IPS-NIHi11 (cell line): ENCODE measurements around the gene DUSP22.
"Not testable (repeated sequence)": the region's sequence is repeated elsewhere in the genome, so short reads cannot be mapped to it uniquely, and the experiment has no call there.

Experiments used
- DNase-seq: peaks from one replicate; pipeline ENCODE4 v3.0.0; 2012; ENCODE audit warnings: mixed read lengths, low spot score

Gene DUSP22, protein sequence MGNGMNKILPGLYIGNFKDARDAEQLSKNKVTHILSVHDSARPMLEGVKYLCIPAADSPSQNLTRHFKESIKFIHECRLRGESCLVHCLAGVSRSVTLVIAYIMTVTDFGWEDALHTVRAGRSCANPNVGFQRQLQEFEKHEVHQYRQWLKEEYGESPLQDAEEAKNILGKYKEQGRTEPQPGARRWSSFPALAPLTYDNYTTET

DNA sequence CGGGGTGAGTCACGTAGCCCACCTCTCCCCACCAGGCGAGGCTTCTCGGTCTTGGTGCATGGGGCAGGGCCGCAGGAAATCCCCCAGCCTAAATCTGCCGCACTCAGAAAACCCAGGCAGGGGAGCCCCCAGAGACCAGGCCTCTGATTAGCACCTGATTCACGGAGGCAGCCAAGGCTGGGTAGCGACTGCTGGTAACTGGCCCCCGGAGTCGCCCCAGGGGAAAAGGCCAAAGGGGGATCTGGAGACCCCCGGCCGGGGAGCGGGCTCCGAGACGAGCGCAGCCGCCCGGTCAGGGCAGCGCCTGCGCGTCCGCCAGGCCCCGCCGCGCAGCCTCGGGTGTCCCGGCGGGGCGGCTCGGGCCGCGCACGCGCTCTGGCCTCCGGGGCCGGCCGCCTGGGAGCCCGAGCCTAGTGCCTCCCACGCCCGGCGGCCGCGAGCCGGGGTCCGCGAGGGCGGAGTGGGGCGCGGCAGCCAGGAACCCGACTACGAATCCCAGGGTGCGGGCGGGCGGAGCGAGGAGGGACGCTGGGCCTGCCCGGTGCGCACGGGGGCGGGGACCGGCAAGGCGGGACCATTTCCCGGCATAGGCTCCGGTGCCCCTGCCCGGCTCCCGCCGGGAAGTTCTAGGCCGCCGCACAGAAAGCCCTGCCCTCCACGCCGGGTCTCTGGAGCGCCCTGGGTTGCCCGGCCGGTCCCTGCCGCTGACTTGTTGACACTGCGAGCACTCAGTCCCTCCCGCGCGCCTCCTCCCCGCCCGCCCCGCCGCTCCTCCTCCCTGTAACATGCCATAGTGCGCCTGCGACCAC is at the start of gene DUSP22:
DUSP22 (plus strand) TSS at position 791 of the 809 bp plus-strand sequence. CDS start 53 bp downstream, outside the sequence.
- DNase-seq: peak; percentile 99

DNA sequence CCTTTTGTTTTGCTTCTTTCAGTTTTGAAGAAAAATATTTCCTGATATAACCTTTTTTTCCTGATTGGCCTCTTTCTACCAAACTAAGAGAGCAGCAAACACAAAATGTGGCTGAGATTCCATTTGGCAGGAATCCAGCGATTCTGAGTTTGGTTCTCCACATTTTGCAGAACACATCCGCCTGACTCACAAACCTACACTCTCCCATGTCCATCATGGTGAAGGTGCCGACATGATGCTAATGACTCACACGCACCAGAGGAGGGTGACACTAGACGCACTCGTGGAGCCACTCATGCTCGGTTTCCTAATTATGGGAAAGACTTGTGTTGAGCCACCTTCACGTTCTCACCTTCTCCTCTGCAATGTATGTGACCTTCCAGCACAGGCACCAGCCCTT is 45.9 kb upstream of the DUSP22 start:
- DNase-seq: no peak

DNA sequence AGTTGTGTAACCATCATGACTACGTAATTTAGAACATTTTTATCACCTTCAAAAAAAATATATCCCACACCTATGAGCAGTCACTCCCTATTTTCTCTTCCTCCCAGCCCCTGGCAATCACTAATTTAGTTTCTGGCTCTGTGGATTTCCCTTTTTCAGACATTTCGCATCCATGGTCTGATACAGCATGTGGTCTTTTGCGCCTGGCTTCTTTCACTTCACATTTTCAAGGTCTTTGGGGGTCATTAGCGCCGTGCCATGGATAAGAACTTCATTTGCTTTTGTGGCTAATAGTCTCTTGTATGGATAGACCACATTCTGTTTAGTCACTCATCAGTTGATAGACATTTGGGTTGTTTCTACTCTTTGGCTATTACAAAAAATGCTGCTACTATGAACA is 44.9 kb upstream of the DUSP22 start:
- no peak for DNase-seq

DNA sequence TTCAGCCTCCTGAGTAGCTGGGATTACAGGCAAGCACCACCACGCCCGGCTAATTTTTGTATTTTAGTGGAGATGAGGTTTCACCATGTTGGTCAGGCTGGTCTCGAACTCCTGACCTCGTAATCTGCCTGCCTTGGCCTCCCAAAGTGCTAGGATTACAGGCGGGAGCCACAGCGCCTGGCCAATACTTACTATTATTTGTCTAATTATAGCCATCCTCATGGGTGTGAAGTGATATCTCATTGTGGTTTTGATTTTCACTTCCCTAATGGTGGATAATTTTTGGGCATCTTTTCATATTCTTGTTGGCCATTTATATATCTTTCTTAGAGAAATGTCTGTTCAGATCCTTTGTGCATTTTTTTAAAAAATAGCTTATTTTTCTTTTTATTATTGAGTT is 44.2 kb upstream of the DUSP22 start:
- DNase-seq: not testable (repeated sequence)

DNA sequence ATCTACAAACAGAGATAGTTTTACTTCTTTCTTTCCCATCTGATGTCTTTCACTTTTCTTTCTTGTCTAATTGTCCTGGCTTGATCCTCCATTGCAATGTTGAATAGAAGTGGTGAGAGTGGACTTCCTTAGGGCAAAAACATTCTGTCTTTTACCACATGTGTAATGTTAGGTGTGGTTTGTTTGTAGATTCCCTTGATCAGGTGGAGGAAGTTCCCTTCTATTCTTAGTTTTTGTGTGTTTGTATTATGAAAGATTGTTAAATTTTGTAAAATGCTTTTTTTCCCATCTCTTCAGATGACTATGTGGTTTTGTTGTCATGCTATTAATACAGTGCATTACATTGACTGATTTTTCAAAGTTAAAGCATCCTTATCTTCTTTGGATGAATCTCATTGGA is 41.6 kb upstream of the DUSP22 start:
- no peak for DNase-seq

DNA sequence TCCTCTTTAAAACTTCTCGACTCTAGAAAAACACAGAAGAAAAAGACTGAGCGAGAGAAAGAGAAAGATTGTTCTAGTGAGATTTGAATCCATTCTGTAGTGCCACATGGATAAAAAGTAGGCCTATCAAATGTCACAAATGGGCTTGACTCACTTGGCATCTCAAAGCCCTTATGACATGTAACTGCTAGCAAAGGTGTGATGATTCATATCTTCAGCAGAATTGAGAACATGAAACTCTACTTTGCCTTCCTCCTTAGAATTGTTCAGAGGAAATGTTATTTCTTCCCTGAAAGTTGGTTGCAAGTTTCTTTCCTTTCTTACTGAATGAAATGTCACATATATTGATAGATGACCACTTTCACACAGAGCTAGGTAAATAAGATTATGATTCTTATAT is 40.4 kb upstream of the DUSP22 start:
- DNase-seq: no peak

DNA sequence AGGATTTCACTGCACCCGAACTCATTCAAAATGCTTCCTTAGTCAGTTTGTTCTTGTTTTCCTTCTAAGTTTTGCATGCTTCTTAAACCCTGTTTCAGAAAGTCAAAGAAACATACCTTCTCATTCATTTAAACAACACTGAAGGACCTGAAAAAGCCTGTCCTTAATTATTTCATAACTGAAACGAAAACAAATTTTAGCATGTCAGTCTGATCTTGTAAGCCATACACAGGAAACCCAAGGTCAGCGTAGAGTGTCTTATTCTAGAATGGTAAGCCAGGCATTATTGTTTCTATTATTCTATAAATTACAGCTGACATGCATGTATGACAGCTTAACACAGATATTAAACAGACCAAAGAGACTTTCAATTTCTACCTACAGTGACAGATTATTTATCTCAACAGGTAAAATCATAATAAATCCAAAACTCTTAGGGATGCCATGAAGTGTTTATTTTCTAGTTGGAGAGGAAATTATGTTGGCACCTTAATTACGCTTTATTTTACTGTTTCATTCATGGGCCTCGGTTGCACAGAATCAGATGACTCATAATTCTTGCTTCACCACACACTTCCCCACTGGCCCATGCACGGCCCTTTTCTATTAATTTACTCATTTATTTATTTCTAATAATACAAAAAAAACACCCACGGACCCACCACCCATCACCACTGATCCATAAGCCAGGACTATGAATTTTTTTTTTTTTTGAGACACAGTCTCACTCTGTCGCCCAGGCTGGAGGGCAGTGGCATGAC is 39.3 kb upstream of the DUSP22 start:
- no peak for DNase-seq

DNA sequence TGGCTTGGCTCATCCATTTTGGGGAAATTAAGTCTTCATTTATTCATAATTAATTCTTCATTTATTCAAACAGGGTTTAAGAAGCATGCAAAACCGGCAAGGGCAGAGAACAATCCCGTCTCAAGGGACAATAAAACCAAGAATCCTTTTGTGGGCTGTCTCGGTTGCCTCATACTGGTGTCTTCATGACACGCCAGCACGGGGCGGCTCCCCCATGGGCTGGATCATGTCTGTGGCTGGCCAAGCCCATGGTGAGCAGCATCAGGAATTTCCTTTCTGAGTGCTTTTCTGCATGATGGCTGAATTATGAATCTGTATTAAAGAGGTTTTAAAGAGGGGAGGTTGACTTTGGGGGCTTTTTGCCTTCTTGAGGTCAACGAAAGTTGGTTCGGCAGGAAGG is 38.3 kb upstream of the DUSP22 start:
- no peak for DNase-seq

DNA sequence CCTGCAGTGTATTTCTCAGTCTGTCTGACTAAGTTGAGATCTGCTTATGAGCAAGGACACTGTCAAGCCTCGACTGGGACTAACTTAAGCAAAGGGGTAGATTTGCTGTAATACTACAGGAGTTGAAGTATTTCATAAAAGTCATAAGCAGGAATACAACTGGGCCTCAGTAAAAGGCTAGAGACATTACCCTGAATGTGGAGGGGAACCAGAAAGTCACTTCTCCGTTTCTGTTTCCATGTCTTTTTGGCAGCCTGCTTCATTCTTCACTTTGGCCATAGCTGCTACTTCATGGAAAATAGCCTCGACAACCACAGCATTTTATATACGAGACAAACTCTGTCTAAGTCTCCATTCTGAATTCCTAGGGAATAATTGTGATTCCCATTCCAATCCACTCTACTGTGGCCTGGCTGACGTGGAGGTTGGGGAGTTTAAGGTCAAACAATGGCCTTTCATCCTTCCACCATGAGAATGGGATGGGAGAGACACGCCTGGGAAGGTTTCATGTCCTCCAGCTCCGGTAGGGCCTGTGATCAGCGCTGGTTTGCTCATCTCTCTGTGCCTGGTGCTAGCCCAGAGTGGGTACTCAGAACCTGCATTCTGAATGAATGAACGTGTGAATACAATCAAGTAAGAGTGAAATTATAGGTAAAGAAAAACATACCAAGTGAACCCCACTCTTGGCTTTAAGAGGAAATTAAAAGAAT is 37.1 kb upstream of the DUSP22 start:
- DNase-seq: no peak

DNA sequence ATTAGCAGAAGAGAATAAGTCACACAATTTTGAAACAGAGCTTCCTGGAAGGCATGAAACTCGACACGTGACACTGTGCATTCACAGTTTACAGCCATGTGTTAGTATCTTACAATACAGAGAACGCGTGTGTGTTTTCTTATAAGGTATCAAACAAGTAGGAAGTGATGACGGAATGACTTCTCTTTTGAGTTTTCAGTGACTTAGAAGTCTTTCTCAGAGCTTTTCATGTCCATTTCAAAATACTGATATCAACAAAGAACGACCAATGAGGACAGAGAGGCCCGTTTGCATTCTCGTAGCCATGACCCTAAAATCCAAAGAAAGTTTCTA is 36.6 kb upstream of the DUSP22 start:
- DNase-seq: no peak

DNA sequence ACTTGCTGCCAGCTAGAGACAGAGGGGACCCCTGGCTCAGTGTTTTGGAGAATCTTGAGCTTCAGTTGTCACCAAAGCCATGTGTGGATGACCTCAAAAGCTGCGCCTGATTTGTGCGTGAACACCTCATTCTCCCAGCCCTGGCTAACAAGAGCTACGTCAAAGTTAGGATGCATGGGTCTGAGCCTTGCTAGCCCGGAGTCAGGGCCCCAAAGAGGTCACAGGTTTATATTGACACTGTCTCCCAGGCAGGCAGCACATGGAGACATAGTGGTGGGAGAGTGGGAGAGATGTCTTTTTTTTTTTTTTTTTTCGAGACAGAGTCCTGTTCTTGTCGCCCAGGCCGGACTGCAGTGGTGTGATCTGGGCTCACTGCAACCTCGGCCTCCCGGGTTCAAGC is 36.1 kb upstream of the DUSP22 start:
- DNase-seq: no peak

DNA sequence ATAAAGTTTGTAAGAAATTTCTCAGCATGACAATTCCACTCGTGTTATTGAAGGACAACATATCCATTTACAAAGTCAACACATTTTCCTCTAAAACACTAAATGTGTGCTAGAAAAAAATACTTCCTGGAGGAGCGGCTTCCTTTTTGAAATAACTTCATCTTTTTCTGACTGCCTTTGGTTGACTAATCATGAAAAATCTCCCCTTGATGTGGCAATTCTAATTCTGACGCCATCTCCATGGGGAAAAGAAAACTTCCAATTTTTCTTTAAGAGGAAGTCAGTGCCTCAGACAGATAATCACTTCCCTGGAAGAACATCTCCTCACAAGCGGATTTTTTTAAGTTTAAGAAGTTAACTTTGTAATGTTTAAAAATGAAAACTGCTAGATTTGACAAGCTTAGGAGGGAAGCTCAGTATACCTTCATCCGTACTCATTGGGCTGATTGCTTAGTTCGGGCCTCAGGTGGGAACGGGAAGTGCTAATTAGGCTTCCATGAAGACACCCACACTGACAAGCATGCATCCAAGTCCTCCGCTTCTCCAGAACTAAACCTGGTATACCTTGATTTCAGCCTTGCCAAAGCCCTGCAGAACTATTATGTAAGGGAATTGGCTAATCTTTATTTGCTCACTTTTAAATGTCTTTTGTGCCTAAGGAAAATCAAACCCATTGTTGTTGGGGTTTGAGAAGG is 35.1 kb upstream of the DUSP22 start:
- no peak for DNase-seq

DNA sequence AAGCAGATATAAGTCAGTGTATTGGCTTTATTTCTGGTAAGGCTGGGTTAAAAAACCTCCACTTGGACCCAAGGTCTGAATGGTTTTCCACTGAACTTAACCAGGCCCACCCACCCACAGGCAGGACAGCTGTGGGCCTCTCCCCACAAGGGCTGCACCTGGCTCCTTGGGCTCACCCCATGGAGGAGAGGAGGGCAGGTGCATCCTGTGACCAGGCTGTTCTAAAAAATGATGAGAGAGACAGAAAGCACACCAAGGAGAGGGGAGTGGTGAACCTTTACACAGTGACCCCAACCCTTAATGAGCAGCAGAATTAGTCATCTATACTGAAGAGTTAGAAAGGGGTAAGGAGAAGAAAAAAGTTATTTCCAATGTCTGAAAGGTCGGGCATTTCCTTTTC is 34.5 kb upstream of the DUSP22 start:
- DNase-seq: no peak

DNA sequence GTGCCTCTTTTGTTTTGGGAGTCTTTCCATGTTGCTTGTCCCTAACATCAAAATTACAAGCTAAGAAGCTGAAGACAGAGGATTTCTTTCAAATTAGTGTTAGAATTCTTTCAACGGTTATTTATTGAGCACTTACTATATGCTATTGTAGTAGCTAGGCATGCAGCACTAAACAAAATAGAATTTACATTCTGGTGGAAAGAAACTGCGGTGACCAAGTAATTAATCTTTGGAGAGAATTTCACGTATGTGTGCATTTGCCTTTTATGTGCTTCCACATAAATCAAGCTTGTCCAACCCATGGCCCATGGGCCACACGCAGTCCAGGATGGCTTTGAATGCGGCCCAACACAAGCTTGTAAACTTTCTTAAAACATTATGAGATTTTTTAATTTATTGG is 33.0 kb upstream of the DUSP22 start:
- no peak for DNase-seq

DNA sequence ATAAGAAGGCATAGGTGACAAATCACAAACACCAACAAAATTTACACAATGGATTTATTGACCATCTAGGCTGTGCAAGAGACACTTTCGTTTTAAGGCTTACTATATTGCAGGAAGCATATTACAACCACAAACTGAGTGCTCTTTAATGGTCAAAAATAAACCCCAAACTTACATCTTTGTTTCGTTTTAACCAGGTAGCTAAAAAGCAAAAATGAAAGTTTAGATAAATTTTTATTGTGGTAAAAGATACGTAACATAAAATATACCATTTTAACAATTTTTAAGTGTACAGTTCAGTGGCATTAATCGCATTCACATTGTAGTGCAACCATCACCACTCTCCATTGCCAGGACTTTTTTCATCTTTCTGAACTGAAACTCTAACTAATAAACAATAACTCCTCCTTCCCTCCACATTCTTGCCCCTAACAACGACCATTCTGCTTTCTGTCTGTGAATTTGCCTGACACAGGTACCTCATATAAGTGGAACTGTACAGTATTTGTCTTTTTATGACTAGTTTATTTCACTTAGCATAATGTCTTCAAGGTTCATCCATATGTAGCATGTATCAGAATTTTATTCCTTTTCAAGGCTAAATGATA is 32.3 kb upstream of the DUSP22 start:
- DNase-seq: no peak

DNA sequence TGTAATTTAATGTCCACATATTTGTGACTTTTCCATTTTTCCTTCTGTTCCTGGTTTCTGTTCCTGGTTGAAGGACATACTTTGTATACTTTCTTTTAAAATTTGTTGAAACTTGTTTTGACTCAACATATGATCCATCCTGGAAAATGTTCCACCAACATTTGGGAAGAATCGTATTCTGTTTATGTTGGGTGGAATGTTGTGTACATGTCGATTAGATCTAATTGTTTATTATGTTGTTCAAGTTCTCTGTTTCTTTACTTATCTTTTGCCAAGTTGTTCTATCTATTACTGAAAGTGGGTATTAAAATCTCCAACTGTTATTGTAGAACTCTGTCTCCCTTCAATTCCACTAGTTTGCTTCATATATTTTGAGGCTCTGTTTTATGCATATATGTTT is 27.7 kb upstream of the DUSP22 start:
- DNase-seq: no peak

DNA sequence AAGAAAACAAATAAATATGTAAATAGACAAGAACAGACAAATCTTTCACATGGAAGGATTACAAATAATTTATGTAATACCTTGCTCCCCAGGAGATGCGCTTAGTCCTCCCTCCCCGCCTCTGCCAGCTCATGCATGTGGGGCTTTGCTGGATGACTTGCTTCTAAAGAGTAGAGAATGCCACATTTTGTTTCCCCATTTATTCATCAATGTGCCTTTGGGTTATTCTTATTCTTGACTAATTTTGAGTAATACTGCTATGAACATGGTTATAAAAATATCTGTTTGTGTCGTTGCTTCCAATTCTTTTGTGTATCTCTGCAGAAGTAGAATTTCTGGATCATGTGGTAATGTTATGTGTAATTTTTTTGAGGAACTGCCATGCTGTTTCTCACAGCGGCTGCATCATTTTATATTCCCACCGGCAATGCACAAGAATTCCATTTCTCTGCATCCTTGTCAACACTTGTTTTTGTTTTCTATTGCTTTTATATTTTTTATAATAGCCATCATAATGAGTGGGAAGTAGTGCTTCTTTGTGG is 23.8 kb upstream of the DUSP22 start:
- DNase-seq: no peak

DNA sequence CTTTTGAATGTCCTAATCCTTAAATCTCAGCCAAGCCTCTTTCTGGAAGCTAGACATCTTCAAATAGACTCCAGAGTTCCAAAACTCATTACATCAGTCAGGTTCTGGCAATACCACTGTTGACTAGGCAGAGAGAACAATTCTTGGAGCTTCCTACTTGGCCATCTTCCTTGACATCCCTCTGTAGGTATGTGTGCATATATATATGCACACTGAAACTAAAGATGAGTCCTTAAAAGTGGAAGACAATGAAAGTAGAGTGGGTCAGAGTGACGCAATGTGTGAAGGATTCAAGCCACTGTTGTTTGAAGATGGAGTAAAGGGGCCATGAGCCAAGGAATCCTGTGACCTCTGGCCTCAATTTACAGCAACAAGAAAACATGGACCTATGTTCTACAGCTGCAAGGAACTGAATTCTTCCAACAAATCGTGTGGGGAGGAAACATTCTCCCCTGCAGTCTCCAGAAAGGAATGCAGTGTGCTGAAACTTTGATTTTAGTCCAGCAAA is 18.7 kb upstream of the DUSP22 start:
- DNase-seq: no peak

DNA sequence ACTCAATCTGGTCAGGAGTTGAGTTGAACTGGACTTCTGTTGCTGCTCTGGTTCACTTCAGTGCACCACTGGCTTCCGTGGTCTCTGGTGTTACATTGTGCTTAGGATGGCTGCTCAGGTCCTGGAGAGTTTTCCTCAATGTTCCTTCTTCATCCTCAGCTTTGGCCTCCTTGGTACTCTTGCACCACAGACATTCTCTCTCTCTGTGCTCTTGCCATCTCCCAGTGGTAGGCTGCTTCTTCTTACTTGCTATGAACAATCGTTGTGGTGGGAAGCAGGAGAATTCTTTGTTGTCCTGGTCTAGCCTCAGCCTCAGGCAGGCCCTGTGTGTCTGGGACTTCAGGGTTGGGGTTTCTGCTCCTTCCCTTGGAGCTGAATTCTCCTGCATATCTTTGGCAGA is 14.5 kb upstream of the DUSP22 start:
- DNase-seq: no peak

DNA sequence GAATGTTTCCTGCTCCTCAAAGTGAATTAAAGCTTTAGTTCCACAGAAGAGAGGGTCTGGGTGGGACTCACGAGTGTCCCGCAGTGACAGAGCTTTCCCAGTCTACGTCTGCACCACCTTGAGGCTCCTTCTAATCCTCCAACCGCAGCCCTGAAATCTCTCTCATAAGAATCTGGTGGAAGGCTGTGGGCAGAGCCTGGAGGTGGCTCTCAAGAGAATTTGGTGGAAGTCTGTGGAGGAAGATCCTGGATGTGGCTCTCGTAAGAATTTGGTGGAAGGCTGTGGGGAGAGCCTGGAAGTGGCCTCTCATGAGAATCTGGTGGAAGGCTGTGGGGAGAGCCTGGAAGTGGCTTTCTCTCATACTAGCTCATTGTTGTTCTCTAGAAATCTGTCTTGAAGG is 13.8 kb upstream of the DUSP22 start:
- no peak for DNase-seq
